GM12878 (cell line): ENCODE data around the gene KISS1. TPM values are rescaled to one million over a fixed set of nuclear protein-coding genes. Genes with fewer than 3 reads are reported as not detected.

Source experiments
- ATAC-seq: fragments of 200-7000 bp; cut with Tn5 transposase; 3 replicates; pipeline ENCODE4 v1.9.1; 2020; ENCODE audit warnings: mild to moderate bottlenecking, moderate library complexity
- BruUV-seq: library from RNA; stranded (reverse); fragments of 400-500 nt; replicated peaks from 2 replicates; lab custom pipeline; 2021; lab: Mats Ljungman, UMichigan
- CTCF ChIA-PET: fragments of 300-600 bp; sonication (Branson Sonifier 250); formaldehyde crosslinking; extraction: SDS; loops from one replicate; lab custom pipeline; 2021; ENCODE audit warnings: inconsistent platforms; lab: Yijun Ruan, JAX
- POLR2A ChIA-PET: fragments of 350-600 bp; formaldehyde crosslinking; extraction: SDS; loops from one replicate; lab custom pipeline; 2021; ENCODE audit warnings: inconsistent platforms; lab: Charles Lee
- RAD21 ChIA-PET: fragments of 300-600 bp; sonication (Branson Sonifier 250); formaldehyde crosslinking; loops from one replicate; lab custom pipeline; 2023; ENCODE audit warnings: antibody characterized with exemption; ENCODE audit not compliant: unreplicated experiment; lab: Charles Lee
- SMC1A ChIA-PET: fragments of 300-600 bp; sonication (Branson Sonifier 250); formaldehyde crosslinking; loops from one replicate; lab custom pipeline; 2023; ENCODE audit not compliant: unreplicated experiment, uncharacterized antibody; lab: Charles Lee
- DNase-seq: peaks from one replicate; pipeline ENCODE4 v3.0.0-alpha.2; 2011; ENCODE audit warnings: low read depth, low spot score
- FAIRE-seq: peaks from 3 replicates; lab custom pipeline; 2011; peaks lifted over from hg19 to GRCh38; lab: Jason Lieb, UNC
- H2AFZ ChIP-seq: 2 replicates; pipeline ENCODE4 v1.6.0; 2011; ENCODE audit warnings: low read depth, low read length, control low read depth; ENCODE audit not compliant: control insufficient read depth
- H3K27ac ChIP-seq: 2 replicates; pipeline ENCODE4 v1.5.1; 2011; ENCODE audit warnings: control low read depth; ENCODE audit not compliant: control insufficient read depth, insufficient read depth
- H3K27me3 ChIP-seq, 2 experiments: replicated peaks in 1 of 2; 2 replicates each; pipeline versions ENCODE4 v1.6.0 to v1.6.1; 2011; ENCODE audit warnings: low read length in 1 of 2; ENCODE audit not compliant: control insufficient read depth in 2 of 2, insufficient read depth in 2 of 2
- H3K36me3 ChIP-seq, 2 experiments: 2 replicates each; pipeline ENCODE4 v1.5.1; 2011; ENCODE audit warnings: low read length in 1 of 2; ENCODE audit not compliant: control insufficient read depth in 2 of 2, insufficient read depth in 2 of 2
- H3K4me1 ChIP-seq: 2 replicates; pipeline ENCODE4 v1.6.1; 2011; ENCODE audit warnings: mild to moderate bottlenecking, low read length, moderate library complexity, mixed read lengths; ENCODE audit not compliant: control insufficient read depth, insufficient read depth
- H3K4me2 ChIP-seq: 2 replicates; pipeline ENCODE4 v1.6.0; 2011; ENCODE audit warnings: control low read depth; ENCODE audit not compliant: control insufficient read depth, insufficient read depth
- H3K4me3 ChIP-seq: fragments of 200-600 bp; sonication (generic); 2 replicates; pipeline ENCODE4 v1.5.1; 2016
- H3K79me2 ChIP-seq: 2 replicates; pipeline ENCODE4 v1.6.0; 2011; ENCODE audit warnings: low read length; ENCODE audit not compliant: control insufficient read depth, insufficient read depth
- H3K9ac ChIP-seq: 2 replicates; pipeline ENCODE4 v1.8.0; 2011; ENCODE audit warnings: low read length, control low read depth, mixed read lengths; ENCODE audit not compliant: control insufficient read depth, insufficient read depth
- H3K9me3 ChIP-seq: replicated peaks from 3 replicates; pipeline ENCODE4 v1.5.1; 2011; ENCODE audit warnings: mild to moderate bottlenecking, low read length; ENCODE audit not compliant: control insufficient read depth, insufficient read depth
- H4K20me1 ChIP-seq: 2 replicates; pipeline ENCODE4 v1.6.0; 2011; ENCODE audit not compliant: control insufficient read depth, insufficient read depth
- CTCF ChIP-seq, 3 experiments: IDR thresholded peaks in 2 of 3; conservative IDR thresholded peaks in 1 of 3; 2 replicates each; pipeline ENCODE4 v1.5.1; 2011; ENCODE audit warnings: low read depth in 3 of 3, low read length in 3 of 3, mild to moderate bottlenecking in 3 of 3, control low read depth in 2 of 3, moderate library complexity in 2 of 3, inconsistent platforms in 1 of 3, mixed read lengths in 1 of 3; ENCODE audit not compliant: control insufficient read depth in 2 of 3, insufficient read depth in 1 of 3; ENCODE audit errors: extremely low read depth in 1 of 3
- E4F1 ChIP-seq: fragments of 450-650 bp; IDR thresholded peaks from 2 replicates; pipeline ENCODE4 v1.6.1; 2018; ENCODE audit warnings: borderline replicate concordance, mild to moderate bottlenecking; ENCODE audit not compliant: partially characterized antibody
- EP300 ChIP-seq, 2 experiments: fragments of 150-350 bp in 1 of 2; IDR thresholded peaks; 2 replicates each; pipeline ENCODE4 v1.6.1; 2011 to 2012; ENCODE audit warnings: low read depth in 2 of 2, low read length in 2 of 2, borderline replicate concordance in 1 of 2, improper control_type of control experiment in 1 of 2, inconsistent platforms in 1 of 2; ENCODE audit not compliant: control insufficient read depth in 1 of 2
- FOXK2 ChIP-seq: fragments of 450-650 bp; IDR thresholded peaks from 2 replicates; pipeline ENCODE4 v1.6.1; 2017; ENCODE audit warnings: mild to moderate bottlenecking, moderate library complexity
- GABPA ChIP-seq: IDR thresholded peaks from 2 replicates; pipeline ENCODE4 v1.6.1; 2014; ENCODE audit warnings: antibody characterized with exemption, low read depth, mild to moderate bottlenecking, inconsistent platforms
- KDM1A ChIP-seq: fragments of 200-600 bp; sonication (generic); IDR thresholded peaks from 2 replicates; pipeline ENCODE4 v1.6.1; 2016; ENCODE audit warnings: borderline replicate concordance
- MYC ChIP-seq: IDR thresholded peaks from 2 replicates; pipeline ENCODE4 v1.6.1; 2011; ENCODE audit warnings: mild to moderate bottlenecking, low read length, moderate library complexity, inconsistent platforms; ENCODE audit not compliant: insufficient read depth, insufficient replicate concordance, insufficient read length, severe bottlenecking
- NR2C1 ChIP-seq: fragments of 450-650 bp; IDR thresholded peaks from 2 replicates; pipeline ENCODE4 v1.6.1; 2017; ENCODE audit warnings: antibody characterized with exemption, mild to moderate bottlenecking, moderate library complexity
- PAX5 ChIP-seq: IDR thresholded peaks from 2 replicates; pipeline ENCODE4 v1.6.1; 2011; ENCODE audit warnings: low read depth, low read length, borderline replicate concordance
- RBBP5 ChIP-seq: fragments of 200-600 bp; sonication (generic); conservative IDR thresholded peaks from 2 replicates; pipeline ENCODE4 v1.6.1; 2016
- SMAD1 ChIP-seq: fragments of 450-650 bp; IDR thresholded peaks from 2 replicates; pipeline ENCODE4 v1.6.1; 2018; ENCODE audit warnings: mild to moderate bottlenecking, low read depth; ENCODE audit not compliant: partially characterized antibody
- TCF7 ChIP-seq: IDR thresholded peaks from 2 replicates; pipeline ENCODE4 v1.6.1; 2014; ENCODE audit warnings: antibody characterized with exemption, borderline replicate concordance
- USF1 ChIP-seq: IDR thresholded peaks from 2 replicates; pipeline ENCODE4 v1.6.1; 2011; ENCODE audit warnings: borderline replicate concordance, low read depth, mild to moderate bottlenecking, moderate library complexity, mixed read lengths, low read length; ENCODE audit not compliant: insufficient read depth; ENCODE audit errors: extremely low read length
- WGBS: methylation state at CpG from one replicate; pipeline ENCODE4 v1.1.6; 2016; ENCODE audit warnings: low lambda C conversion rate; ENCODE audit not compliant: insufficient replicate concordance, insufficient coverage; ENCODE audit errors: missing lambda C conversion rate; 5-methylcytosine and 5-hydroxymethylcytosine counted together
- in situ Hi-C: fragments of 300-500 bp; cut with MboI; formaldehyde crosslinking; loops from 9 replicates; pipeline ENCODE4 v1.14.3; 2018; ENCODE audit warnings: mixed read lengths
- intact Hi-C: fragments of 100-400 bp; cut with micrococcal nuclease; formaldehyde crosslinking; loops from one replicate; pipeline ENCODE4 v1.14.2; 2022; ENCODE audit not compliant: unreplicated experiment
- polyA plus RNA-seq, 11 experiments: library from polyadenylated mRNA; depleted of rRNA in 4 of 11; unstranded in 6 of 11; stranded (reverse) in 5 of 11; fragments of >200 nt; fragmentation: Nextera tagmentation in 4 of 11; fragmentation: Illumina TruSeq in 1 of 11; extraction: Ambion mirVana in 4 of 11; extraction: Trizol in 1 of 11; gene quantifications; 1 replicate in 1 of 11; 2 replicates in 10 of 11; pipeline versions ENCODE4 v1.2.1 to v1.2.3, GENCODE V29; 2011 to 2016; ENCODE audit warnings: inconsistent platforms in 2 of 11, missing spikeins in 2 of 11, low read depth in 1 of 11
- total RNA-seq, 4 experiments: library from RNA; depleted of rRNA in 3 of 4; stranded (reverse); fragments of >200 nt in 3 of 4; fragmentation: Illumina TruSeq in 1 of 4; extraction: Trizol in 1 of 4; gene quantifications; 2 replicates each; pipeline versions ENCODE4 v1.2.1 to v1.2.3, GENCODE V29; 2013 to 2021

Gene KISS1
- total and polyA plus RNA-seq, 10 of the 15 experiments (the other 5 are each of a cell fraction or from before 2014, with no cell fraction given) = not detected

GRCh38 chr1:204180133-204180532 is 16.2 kb downstream of the KISS1 start (continued):
- no peak for TF ChIP-seq EP300 (IDR thresholded peaks at IDR 0.05; ENCODE audit: borderline replicate concordance in 1 of 2, control insufficient read depth in 1 of 2, low read depth in 2 of 2, low read length in 2 of 2)

- Histone ChIP-seq H3K9ac (no peak overlapping the region), H3K4me1 (no peaks in the 10 kb centered on the region), H3K4me2 (no peak overlapping the region), H3K36me3 (no peaks in the 10 kb centered on the region), H3K27me3 (peaks cover 2% of the 10 kb centered on the region in 2 experiments; a peak in 3 of 4 replicates), H3K9me3 (no peaks in the 10 kb centered on the region), H3K79me2 (no peaks in the 10 kb centered on the region), H3K4me3 (no peak overlapping the region), H4K20me1 (no peaks in the 10 kb centered on the region), H3K27ac (no peak overlapping the region), H2AFZ (no peak overlapping the region)
- FAIRE-seq (no peak), DNase-seq (no peak), ATAC-seq (no peak)
- intact Hi-C loops (no loop called here), in situ Hi-C loops (no loop called here)
- RAD21 ChIA-PET = no interaction called here
- no TSS peak for BruUV-seq
- 20% methylated on average over 7 of the region's 7 CpGs for WGBS
- SMC1A ChIA-PET = interaction anchor here (1.0 kb wide), 1 partner anchor 16 kb away, joined by 3 read pairs; no protein-coding TSS in a partner anchor
- CTCF ChIA-PET = interaction anchor here (1.1 to 2.1 kb wide), 2 partner anchors 50 to 185 kb away, joined by 3 to 7 read pairs; no protein-coding TSS in a partner anchor
- POLR2A ChIA-PET = interaction anchor here (0.7 kb wide), 1 partner anchor 9 kb away, joined by 3 read pairs; no protein-coding TSS in a partner anchor
- TF ChIP-seq KDM1A (no peak), E4F1 (no peak), MYC (no peak), SMAD1 (no peak), CTCF (IDR thresholded peaks at IDR 0.05 in 2 of 3, conservative IDR thresholded peaks at IDR 0.05 in 1 of 3; ENCODE audit: control insufficient read depth in 2 of 3, extremely low read depth in 1 of 3, insufficient read depth in 1 of 3, low read depth in 3 of 3, low read length in 3 of 3) (no peak), NR2C1 (no peak), RBBP5 (no peak), USF1 (no peak), TCF7 (no peak), PAX5 (no peak), GABPA (no peak), FOXK2 (no peak)
Observed at GRCh38 chr1:204178487-204179281, 17.6 kb downstream of the KISS1 start.
